ENCODE data around the gene NAP1L4.

GRCh38 chr11:2920343-2920742 lies 71.8 kb downstream of the NAP1L4 start:
- no peak for TF ChIP-seq POLR2A (IDR thresholded peaks at IDR 0.05; ENCODE audit: borderline replicate concordance, extremely low read depth, insufficient read depth, insufficient read length)
- TF ChIP-seq FOSL1 (IDR thresholded peaks at IDR 0.05; ENCODE audit: low read depth), result no peak
- TF ChIP-seq JUND (IDR thresholded peaks at IDR 0.05), result no peak
- TF ChIP-seq, protein P1, sequence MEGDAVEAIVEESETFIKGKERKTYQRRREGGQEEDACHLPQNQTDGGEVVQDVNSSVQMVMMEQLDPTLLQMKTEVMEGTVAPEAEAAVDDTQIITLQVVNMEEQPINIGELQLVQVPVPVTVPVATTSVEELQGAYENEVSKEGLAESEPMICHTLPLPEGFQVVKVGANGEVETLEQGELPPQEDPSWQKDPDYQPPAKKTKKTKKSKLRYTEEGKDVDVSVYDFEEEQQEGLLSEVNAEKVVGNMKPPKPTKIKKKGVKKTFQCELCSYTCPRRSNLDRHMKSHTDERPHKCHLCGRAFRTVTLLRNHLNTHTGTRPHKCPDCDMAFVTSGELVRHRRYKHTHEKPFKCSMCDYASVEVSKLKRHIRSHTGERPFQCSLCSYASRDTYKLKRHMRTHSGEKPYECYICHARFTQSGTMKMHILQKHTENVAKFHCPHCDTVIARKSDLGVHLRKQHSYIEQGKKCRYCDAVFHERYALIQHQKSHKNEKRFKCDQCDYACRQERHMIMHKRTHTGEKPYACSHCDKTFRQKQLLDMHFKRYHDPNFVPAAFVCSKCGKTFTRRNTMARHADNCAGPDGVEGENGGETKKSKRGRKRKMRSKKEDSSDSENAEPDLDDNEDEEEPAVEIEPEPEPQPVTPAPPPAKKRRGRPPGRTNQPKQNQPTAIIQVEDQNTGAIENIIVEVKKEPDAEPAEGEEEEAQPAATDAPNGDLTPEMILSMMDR (IDR thresholded peaks at IDR 0.05 in 2 of 3, conservative IDR thresholded peaks at IDR 0.05 in 1 of 3; ENCODE audit: borderline replicate concordance in 1 of 3, insufficient read depth in 1 of 3, low read depth in 2 of 3, low read length in 2 of 3), result no peak
- TF ChIP-seq EZH2phosphoT487 (IDR thresholded peaks at IDR 0.05; ENCODE audit: borderline replicate concordance), result no peak
- TF ChIP-seq EZH2 (IDR thresholded peaks at IDR 0.05), result no peak
- TF ChIP-seq REST (IDR thresholded peaks at IDR 0.05; ENCODE audit: low read depth), result no peak
- TF ChIP-seq CEBPB (IDR thresholded peaks at IDR 0.05; ENCODE audit: low read depth), result no peak
- no peak for TF ChIP-seq CBX3 (IDR thresholded peaks at IDR 0.05; ENCODE audit: low read depth)
- no peak for TF ChIP-seq TCF7L2 (IDR thresholded peaks at IDR 0.05; ENCODE audit: borderline replicate concordance, extremely low read depth, insufficient read depth, insufficient read length)
- TF ChIP-seq, protein P2, sequence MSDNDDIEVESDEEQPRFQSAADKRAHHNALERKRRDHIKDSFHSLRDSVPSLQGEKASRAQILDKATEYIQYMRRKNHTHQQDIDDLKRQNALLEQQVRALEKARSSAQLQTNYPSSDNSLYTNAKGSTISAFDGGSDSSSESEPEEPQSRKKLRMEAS (IDR thresholded peaks at IDR 0.05), result no peak
- TF ChIP-seq ELF1 (IDR thresholded peaks at IDR 0.05; ENCODE audit: borderline replicate concordance, low read depth), result no peak

All from HCT116 (cell line).